ENCODE results near the gene CST7. TPM values are rescaled to one million over a fixed set of nuclear protein-coding genes. Genes with fewer than 3 reads are reported as not detected.

The CST7 gene
- total RNA-seq, 2 experiments from 2014 or later, result 92.0 to 92.4 TPM

DNA sequence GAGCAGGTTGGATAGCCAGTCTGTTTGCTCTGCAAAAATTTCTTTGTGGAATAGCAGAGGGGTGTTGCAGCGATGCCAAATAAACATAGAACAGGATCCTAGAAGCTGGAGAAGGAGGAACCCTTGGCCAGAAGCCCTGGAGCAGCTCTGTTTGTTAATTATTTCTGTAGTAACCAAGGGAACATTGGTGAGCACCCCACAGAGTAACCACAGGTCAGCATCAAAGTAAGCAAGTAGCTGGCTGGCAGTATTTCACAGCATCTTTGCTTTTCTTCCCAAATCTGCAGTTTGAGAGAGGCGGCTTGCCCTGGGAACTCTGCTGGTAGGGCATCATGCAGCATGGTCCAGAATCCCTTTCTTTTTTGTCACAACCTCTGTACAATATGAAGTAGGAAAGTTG, 56.2 kb downstream of the CST7 start:
- POLR2A ChIA-PET, result no interaction called here
- DNase-seq, result no peak
- Mint-ChIP-seq H3K4me3 (no peak overlapping the region), H3K27ac (no peak overlapping the region), H3K9me3 (no peaks in the 10 kb centered on the region), H3K36me3 (peaks cover 18% of the 10 kb centered on the region), H3K4me1 (no peaks in the 10 kb centered on the region), H3K27me3 (no peaks in the 10 kb centered on the region)
- ATAC-seq (ENCODE audit: low read depth), result no peak

- no peak overlapping the region for H3K4me3 Mint-ChIP-seq
- no peak overlapping the region for H3K27ac Mint-ChIP-seq
- DNase-seq (no peak), ATAC-seq (ENCODE audit: low read depth) (no peak)
- POLR2A ChIA-PET, result no interaction called here
- no peaks in the 10 kb centered on the region for H3K4me1 Mint-ChIP-seq
- no peaks in the 10 kb centered on the region for H3K9me3 Mint-ChIP-seq
- H3K27me3 Mint-ChIP-seq, result no peaks in the 10 kb centered on the region
- peaks cover 18% of the 10 kb centered on the region for H3K36me3 Mint-ChIP-seq
Measured at GRCh38 chr20:25005661-25006060, 56.6 kb downstream of the CST7 start.

DNA sequence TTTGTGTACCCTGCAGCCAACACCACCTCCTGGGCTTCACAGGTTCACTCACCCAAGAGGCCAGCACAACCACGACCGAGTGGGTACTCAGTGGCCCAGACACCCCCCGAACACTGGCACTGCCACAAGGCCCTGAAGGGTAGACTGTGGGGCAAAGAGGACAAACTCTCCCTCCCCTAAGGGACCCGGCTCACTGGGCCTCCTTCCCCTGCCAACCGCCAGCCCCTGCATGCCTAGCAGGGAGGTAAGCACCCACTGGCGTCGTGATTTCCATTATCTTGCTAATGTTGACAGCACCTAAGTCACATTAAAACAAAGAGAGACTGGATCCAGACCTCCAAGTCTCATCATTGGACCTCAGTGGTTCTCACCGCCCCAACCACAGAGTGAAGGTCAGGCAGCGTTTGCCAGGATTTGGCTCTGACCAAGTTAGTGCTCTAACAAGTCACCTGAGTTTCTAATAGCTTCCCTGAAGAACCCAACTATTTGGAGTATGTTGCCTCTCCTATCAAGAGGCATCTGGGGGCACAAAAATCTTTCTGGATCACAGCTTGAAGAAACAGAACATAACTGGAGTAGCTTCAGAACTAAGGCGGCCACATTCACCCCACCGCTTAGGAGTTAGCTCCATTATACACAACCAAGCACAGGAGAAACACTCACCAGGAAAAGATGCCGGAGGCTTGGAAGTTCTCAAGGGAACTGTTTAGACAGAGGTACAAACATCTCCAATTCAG, 57.5 kb downstream of the CST7 start:
- no peak for DNase-seq
- ATAC-seq (ENCODE audit: low read depth), result no peak
- Mint-ChIP-seq H3K4me3 (no peak overlapping the region), H3K27me3 (no peaks in the 10 kb centered on the region), H3K9me3 (no peaks in the 10 kb centered on the region), H3K27ac (no peak overlapping the region), H3K36me3 (peaks cover 17% of the 10 kb centered on the region), H3K4me1 (no peaks in the 10 kb centered on the region)
- POLR2A ChIA-PET, result no interaction called here

DNA sequence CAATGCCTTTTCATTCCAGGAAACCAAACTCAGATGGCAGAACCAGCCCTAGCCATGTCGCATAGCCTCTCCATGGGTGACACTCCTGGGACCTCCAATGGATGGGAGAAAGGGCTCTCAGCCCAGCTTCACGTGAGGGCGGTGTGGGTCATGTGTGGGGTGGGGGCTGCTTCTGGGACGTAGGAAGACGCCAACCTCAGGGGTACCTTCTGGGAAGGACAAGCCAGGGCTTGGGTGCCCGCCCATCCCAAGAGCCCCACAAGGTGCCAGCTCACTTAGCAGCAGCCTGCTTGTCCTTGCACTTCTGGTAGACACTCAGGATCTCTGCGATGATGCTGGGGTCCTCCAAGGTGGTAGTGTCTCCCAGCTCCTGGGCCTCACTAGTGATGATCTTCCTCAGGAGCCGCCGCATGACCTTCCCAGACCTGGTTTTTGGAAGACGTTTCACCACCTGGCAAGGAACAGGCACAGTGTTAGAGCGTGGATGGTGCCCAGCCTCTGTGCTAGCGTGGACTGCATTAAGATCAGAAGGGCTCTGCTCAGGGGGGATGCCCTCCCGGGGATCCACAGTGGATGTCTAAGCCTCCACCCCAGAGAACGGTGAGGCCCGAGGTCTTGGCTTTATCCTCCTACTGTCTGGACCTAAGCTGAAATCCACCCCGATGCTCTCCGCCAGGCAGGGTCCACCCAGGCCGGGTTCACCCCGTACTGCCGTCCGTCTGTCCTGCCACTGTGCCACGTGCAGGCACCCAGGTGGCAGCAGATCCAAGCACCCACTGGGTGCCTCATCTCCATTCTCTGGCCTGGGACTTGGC, 58.6 kb downstream of the CST7 start:
- Mint-ChIP-seq H3K27me3 (no peaks in the 10 kb centered on the region), H3K4me1 (no peaks in the 10 kb centered on the region), H3K36me3 (peaks cover 10% of the 10 kb centered on the region), H3K27ac (no peak overlapping the region), H3K4me3 (no peak overlapping the region), H3K9me3 (no peaks in the 10 kb centered on the region)
- peak; percentile 21 for DNase-seq
- ATAC-seq (ENCODE audit: low read depth), result no peak
- POLR2A ChIA-PET, result no interaction called here

DNA sequence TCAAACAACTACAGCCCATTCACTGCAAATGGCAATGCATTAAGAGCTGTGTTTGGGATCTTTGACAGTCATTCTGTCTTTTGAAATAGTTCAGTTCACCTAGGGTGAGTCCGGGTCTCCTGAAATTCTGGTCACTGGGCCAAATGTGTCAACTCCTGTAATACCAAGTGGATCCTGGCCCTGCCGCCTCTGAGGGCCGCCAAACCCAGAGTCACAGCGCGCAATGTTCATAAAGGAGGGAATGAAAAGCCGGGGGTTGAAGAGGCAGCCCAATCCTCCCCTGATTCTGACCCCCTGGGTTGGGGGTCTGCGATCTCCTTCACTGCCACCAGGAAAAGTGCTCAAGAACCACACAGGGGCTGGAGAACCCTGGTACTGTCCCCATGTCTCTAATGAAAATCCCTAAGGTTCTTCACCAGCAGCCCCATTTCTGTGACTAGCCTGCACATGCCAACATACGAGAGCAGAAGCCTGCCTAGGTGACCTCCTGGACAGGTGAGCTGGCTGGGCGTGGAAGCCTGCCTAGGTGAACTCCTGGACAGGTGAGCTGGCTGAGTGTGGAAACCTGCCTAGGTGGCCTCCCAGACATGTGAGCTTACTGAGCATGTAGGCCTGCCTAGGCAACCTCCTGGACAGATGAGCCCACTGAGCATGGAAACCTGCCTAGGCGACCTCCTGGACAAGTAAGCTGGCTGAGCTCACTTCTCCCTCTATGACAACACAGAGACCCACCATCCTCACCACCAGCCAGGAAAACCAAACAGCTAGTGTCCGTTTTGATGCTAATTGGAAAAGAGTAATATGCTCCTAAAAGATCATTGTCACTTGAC, 59.5 kb downstream of the CST7 start:
- Mint-ChIP-seq H3K36me3 (peaks cover 5% of the 10 kb centered on the region), H3K27ac (no peak overlapping the region)
- ATAC-seq (ENCODE audit: low read depth), result no peak

More for the DNA sequence above, 59.5 kb downstream of the CST7 start:
- Mint-ChIP-seq H3K9me3 (no peaks in the 10 kb centered on the region), H3K4me3 (no peak overlapping the region), H3K27me3 (no peaks in the 10 kb centered on the region), H3K4me1 (no peaks in the 10 kb centered on the region)
- POLR2A ChIA-PET, result no interaction called here
- DNase-seq, result peak; percentile 10

Other genes with a start within 250 kb of the CST7 start
- gene APMAP, start 43.5 kb downstream of the CST7 start, total RNA-seq, result 10 to 100 TPM; 60.7 to 64.6 TPM
- gene ACSS1, start 108.9 kb downstream of the CST7 start, total RNA-seq, result 10 to 100 TPM; 53.3 to 55.8 TPM
- not detected for gene VSX1, start 132.9 kb downstream of the CST7 start, total RNA-seq
- 10 to 100 TPM; 54.6 to 62.3 TPM for gene ENTPD6, start 246.4 kb downstream of the CST7 start, total RNA-seq

Data from activated naive CD8-positive, alpha-beta T cell treated with anti-CD3 and anti-CD28 coated beads, Interleukin-2, amount 10 ng/mL, durations not matched to agents 7 days and 5 days (primary cell).